GM19240 (cell line): ENCODE measurements around the gene LIN7C.
"Not testable (repeated sequence)": the region's sequence is repeated elsewhere in the genome, so short reads cannot be mapped to it uniquely, and the experiment has no call there.

Experiments used
- DNase-seq: peaks from one replicate; pipeline ENCODE4 v3.0.0; 2011; ENCODE audit warnings: low spot score; ENCODE audit not compliant: insufficient read length

Gene LIN7C

GRCh38 chr11:27506200-27507182 lies at the start of gene LIN7C:
Gene LIN7C, minus strand, starts transcription at chr11:27506769. Its CDS starts 17 bp downstream, at chr11:27506752.
- peak; percentile 83 for DNase-seq

GRCh38 chr11:27555264-27555663 lies 48.7 kb upstream of the LIN7C start:
- no peak for DNase-seq

- DNase-seq = no peak
These were observed 46.6 kb upstream of the LIN7C start for GRCh38 chr11:27553186-27553585.

GRCh38 chr11:27552341-27552740 lies 45.8 kb upstream of the LIN7C start:
- no peak for DNase-seq

GRCh38 chr11:27551127-27551526 lies 44.6 kb upstream of the LIN7C start:
- DNase-seq = no peak

GRCh38 chr11:27545946-27546345 lies 39.4 kb upstream of the LIN7C start:
- no peak for DNase-seq

- DNase-seq = no peak
These were observed 38.5 kb upstream of the LIN7C start for GRCh38 chr11:27545035-27545434.

GRCh38 chr11:27541790-27542189 lies 35.2 kb upstream of the LIN7C start:
- no peak for DNase-seq

GRCh38 chr11:27540051-27540450 lies 33.5 kb upstream of the LIN7C start:
- DNase-seq = no peak

GRCh38 chr11:27535103-27535502 lies 28.5 kb upstream of the LIN7C start:
- no peak for DNase-seq

- no peak for DNase-seq
These were observed 26.2 kb upstream of the LIN7C start for GRCh38 chr11:27532652-27533325.

GRCh38 chr11:27528712-27529111 lies 22.1 kb upstream of the LIN7C start:
- DNase-seq = no peak

- DNase-seq = no peak
These were observed 20.0 kb upstream of the LIN7C start for GRCh38 chr11:27526535-27526934.

GRCh38 chr11:27525824-27526516 lies 19.4 kb upstream of the LIN7C start:
- DNase-seq = no peak

GRCh38 chr11:27524155-27524554 lies 17.6 kb upstream of the LIN7C start:
- DNase-seq = no peak

- DNase-seq = no peak
These were observed 13.7 kb upstream of the LIN7C start for GRCh38 chr11:27520226-27520625.

- no peak for DNase-seq
These were observed 11.9 kb upstream of the LIN7C start for GRCh38 chr11:27518518-27518917.

GRCh38 chr11:27517490-27517889 lies 10.9 kb upstream of the LIN7C start:
- not testable (repeated sequence) for DNase-seq

GRCh38 chr11:27514558-27514957 lies 8.0 kb upstream of the LIN7C start:
- DNase-seq = no peak

GRCh38 chr11:27514076-27514475 lies 7.5 kb upstream of the LIN7C start:
- DNase-seq = no peak

GRCh38 chr11:27513389-27513788 lies 6.8 kb upstream of the LIN7C start:
- no peak for DNase-seq

- no peak for DNase-seq
These were observed 5.7 kb upstream of the LIN7C start for GRCh38 chr11:27512238-27512637.
